Upper lobe of left lung (tissue), 6 donors: ENCODE data around the gene CAND2. TPM values are rescaled to one million over a fixed set of nuclear protein-coding genes. Genes with fewer than 3 reads are reported as not detected.

ENCODE experiments used
- ATAC-seq, 2 donors: fragments of 200-7000 bp; cut with Tn5 transposase; one replicate each; pipeline ENCODE4 v1.9.1; 2022; ENCODE audit warnings: mild to moderate bottlenecking in 2 of 2, moderate library complexity in 2 of 2; ENCODE audit not compliant: low FRiP score in 2 of 2
- DNase-seq, 2 donors: peaks; one replicate each; pipeline ENCODE4 v3.0.0-alpha.2; 2019 to 2020
- H3K27ac ChIP-seq, 4 donors: fragments of 200-600 bp; sonication (generic); one replicate each; pipeline ENCODE4 v1.5.1; 2016 to 2019
- H3K27me3 ChIP-seq, 4 donors: fragments of 200-600 bp; sonication (generic); one replicate each; pipeline ENCODE4 v1.5.1; 2017 to 2019
- H3K36me3 ChIP-seq, 4 donors: fragments of 200-600 bp; sonication (generic); one replicate each; pipeline ENCODE4 v1.5.1; 2016 to 2019
- H3K4me1 ChIP-seq, 4 donors: fragments of 200-600 bp; sonication (generic); one replicate each; pipeline ENCODE4 v1.5.1; 2018 to 2019
- H3K4me3 ChIP-seq, 4 donors: fragments of 200-600 bp; sonication (generic); one replicate each; pipeline ENCODE4 v1.5.1; 2017 to 2019; ENCODE audit warnings: mild to moderate bottlenecking in 2 of 4, moderate library complexity in 1 of 4
- H3K9me3 ChIP-seq, 4 donors: fragments of 200-600 bp; sonication (generic); one replicate each; pipeline ENCODE4 v1.5.1; 2018 to 2019
- CTCF ChIP-seq, 6 experiments: fragments of 450-650 bp in 4 of 6; fragments of 200-600 bp in 2 of 6; sonication (generic) in 2 of 6; IDR thresholded peaks; one replicate each; pipeline ENCODE4 v1.5.1; 2016 to 2019; ENCODE audit warnings: antibody characterized with exemption in 6 of 6
- EP300 ChIP-seq, 4 donors: sonication (generic); formaldehyde crosslinking; IDR thresholded peaks; one replicate each; pipeline ENCODE4 v1.5.1; 2017; ENCODE audit warnings: antibody characterized with exemption in 4 of 4, control low read depth in 2 of 4
- POLR2A ChIP-seq, 4 donors: fragments of 450-650 bp; IDR thresholded peaks; one replicate each; pipeline ENCODE4 v1.5.1; 2016 to 2017; ENCODE audit warnings: antibody characterized with exemption in 4 of 4, mild to moderate bottlenecking in 2 of 4
- POLR2AphosphoS5 ChIP-seq, 2 donors: sonication (generic); formaldehyde crosslinking; IDR thresholded peaks; one replicate each; pipeline ENCODE4 v1.5.1; 2017; ENCODE audit warnings: antibody characterized with exemption in 2 of 2
- WGBS, 2 donors: methylation state at CpG; one replicate each; pipeline ENCODE4 v1.1.5; 2017 to 2018; 5-methylcytosine and 5-hydroxymethylcytosine counted together
- total RNA-seq, 6 donors: library from RNA; depleted of rRNA in 4 of 6; stranded (reverse); fragments of >200 nt in 4 of 6; gene quantifications; one replicate each; pipeline versions ENCODE4 v1.1.0 to v1.2.1, GENCODE V29; 2016 to 2021
- donor health status: DM: no; HTN: no; CAD: no; lungs with moderate emphysema.
- donor health status: DM: no; HTN: yes; CAD: no; lungs with severe emphysema.

The CAND2 gene
- total RNA-seq, 6 donors from 2014 or later, result 2.3 to 7.3 (median 5.0) TPM

DNA sequence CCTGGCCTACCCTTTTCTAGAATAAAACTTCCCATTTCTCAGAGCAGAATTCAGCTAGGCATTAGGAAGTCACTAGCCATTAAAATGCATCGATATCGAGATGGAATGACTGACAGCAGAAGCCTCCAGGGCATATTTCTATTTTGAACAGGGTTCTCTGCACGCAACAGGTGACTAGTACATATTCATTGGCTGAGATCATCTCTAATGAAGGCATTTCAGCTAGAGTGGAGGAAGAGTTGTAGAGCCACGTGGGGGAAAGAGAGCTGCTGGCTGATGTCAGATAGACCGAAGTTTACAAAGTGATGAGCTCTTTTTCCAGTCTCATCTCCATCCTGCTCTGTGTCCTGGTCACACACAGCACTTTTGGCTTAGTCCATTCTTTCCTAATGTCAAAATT lies 44.9 kb upstream of the CAND2 start:
- H3K27ac ChIP-seq, result no peak overlapping the region
- H3K36me3 ChIP-seq, result no peaks in the 10 kb centered on the region
- H3K27me3 ChIP-seq, result no peaks in the 10 kb centered on the region
- no peaks in the 10 kb centered on the region for H3K9me3 ChIP-seq
- WGBS, 2 donors, result 87 to 95% methylated on average over 5 of the region's 5 CpGs
- H3K4me1 ChIP-seq, result peaks cover 0 to 7% (median 0%) of the 10 kb centered on the region in 4 donors
- TF ChIP-seq POLR2AphosphoS5 (IDR thresholded peaks at IDR 0.05) (no peak), POLR2A (IDR thresholded peaks at IDR 0.05) (no peak)
- H3K4me3 ChIP-seq, result no peak overlapping the region
- DNase-seq, result no peak
- no peak for ATAC-seq

- Histone ChIP-seq H3K27ac (no peak overlapping the region), H3K27me3 (no peaks in the 10 kb centered on the region), H3K4me1 (peaks cover 0 to 7% (median 0%) of the 10 kb centered on the region in 4 donors), H3K4me3 (no peak overlapping the region), H3K9me3 (no peaks in the 10 kb centered on the region), H3K36me3 (no peaks in the 10 kb centered on the region)
- DNase-seq (no peak), ATAC-seq (no peak)
- WGBS, 2 donors, result 62 to 65% methylated on average over 3 of the region's 3 CpGs
- TF ChIP-seq POLR2A (IDR thresholded peaks at IDR 0.05) (no peak), CTCF (IDR thresholded peaks at IDR 0.05) (no peak), POLR2AphosphoS5 (IDR thresholded peaks at IDR 0.05) (no peak), EP300 (IDR thresholded peaks at IDR 0.05) (no peak)
Measured at GRCh38 chr3:12752102-12752501, 44.4 kb upstream of the CAND2 start.

GRCh38 chr3:12752809-12753208 lies 43.7 kb upstream of the CAND2 start:
- WGBS, 2 donors, result 86 to 87% methylated on average over 2 of the region's 2 CpGs
- no peak for TF ChIP-seq CTCF (IDR thresholded peaks at IDR 0.05)
- TF ChIP-seq POLR2AphosphoS5 (IDR thresholded peaks at IDR 0.05), result no peak
- no peak for TF ChIP-seq POLR2A (IDR thresholded peaks at IDR 0.05)
- TF ChIP-seq EP300 (IDR thresholded peaks at IDR 0.05), result no peak
- Histone ChIP-seq H3K27ac (no peak overlapping the region), H3K36me3 (no peaks in the 10 kb centered on the region), H3K9me3 (no peaks in the 10 kb centered on the region), H3K27me3 (no peaks in the 10 kb centered on the region), H3K4me3 (no peak overlapping the region), H3K4me1 (peaks cover 0 to 9% (median under 1%) of the 10 kb centered on the region in 4 donors)
- ATAC-seq (no peak), DNase-seq (no peak)

DNA sequence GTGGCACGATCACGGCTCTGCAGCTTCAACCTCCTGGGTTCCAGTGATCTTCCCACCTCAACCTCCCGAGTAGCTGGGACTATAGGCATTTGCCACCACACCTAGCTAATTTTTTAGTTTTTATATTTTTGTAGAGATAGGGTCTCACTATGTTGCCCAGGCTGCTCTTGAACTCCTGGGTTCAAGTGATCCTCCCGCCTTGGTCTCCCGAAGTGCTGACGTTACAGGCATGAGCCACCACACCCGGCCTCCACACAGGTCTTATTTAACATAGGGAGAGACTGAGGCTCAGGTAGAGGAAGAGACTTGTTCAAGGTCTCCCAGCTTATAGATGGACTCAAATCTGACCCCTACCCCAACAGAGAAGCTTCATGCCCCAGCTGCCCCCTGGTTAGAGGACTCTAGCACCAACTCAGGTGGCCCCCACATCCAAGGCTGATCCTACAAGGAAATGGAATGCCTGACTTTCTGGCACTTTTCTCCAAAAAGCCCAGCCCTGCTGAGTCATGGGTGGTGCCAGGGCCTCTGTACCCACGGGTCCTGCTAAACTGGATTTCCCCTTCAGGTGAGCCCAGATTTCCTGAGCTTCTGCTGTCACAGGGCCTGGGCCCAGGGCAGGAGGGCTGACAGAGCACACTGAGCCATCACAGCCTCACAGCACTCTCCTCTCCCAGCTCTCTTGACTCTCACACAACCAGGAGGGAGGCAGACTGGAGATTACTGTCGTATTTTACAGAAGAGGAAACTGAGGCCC lies 43.0 kb upstream of the CAND2 start:
- 85 to 90% methylated on average over 9 of the region's 9 CpGs for WGBS, 2 donors
- ATAC-seq (no peak), DNase-seq (no peak)
- peaks cover 3 to 15% (median 7%) of the 10 kb centered on the region in 4 donors for H3K4me1 ChIP-seq
- no peak overlapping the region for H3K4me3 ChIP-seq
- TF ChIP-seq EP300 (IDR thresholded peaks at IDR 0.05) (no peak), POLR2A (IDR thresholded peaks at IDR 0.05) (no peak), POLR2AphosphoS5 (IDR thresholded peaks at IDR 0.05) (no peak), CTCF (IDR thresholded peaks at IDR 0.05) (no peak)
- no peaks in the 10 kb centered on the region for H3K27me3 ChIP-seq
- H3K9me3 ChIP-seq, result no peaks in the 10 kb centered on the region
- H3K27ac ChIP-seq, result no peak overlapping the region
- H3K36me3 ChIP-seq, result no peaks in the 10 kb centered on the region

DNA sequence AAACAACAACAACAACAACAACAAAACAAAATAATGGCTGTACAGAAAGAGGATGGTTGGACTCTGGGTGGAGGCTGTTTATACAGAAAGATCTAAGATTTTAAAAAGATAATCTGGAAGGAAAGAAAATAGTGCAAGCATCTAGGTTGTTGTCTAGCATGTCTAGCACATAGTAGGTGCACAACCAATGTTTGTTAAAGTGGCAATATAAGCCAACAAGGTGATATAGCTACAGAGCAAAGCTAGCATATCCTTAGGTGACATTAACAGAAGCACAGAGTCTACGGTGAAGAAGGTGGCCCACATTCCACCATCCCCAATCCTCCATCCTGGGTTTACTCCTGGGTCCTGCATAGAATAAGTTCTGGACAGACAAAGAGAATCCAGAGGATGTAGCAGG lies 42.2 kb upstream of the CAND2 start:
- no peak overlapping the region for H3K4me3 ChIP-seq
- H3K4me1 ChIP-seq, result peaks cover 9 to 19% (median 13%) of the 10 kb centered on the region in 4 donors
- TF ChIP-seq CTCF (IDR thresholded peaks at IDR 0.05) (no peak), POLR2AphosphoS5 (IDR thresholded peaks at IDR 0.05) (no peak), POLR2A (IDR thresholded peaks at IDR 0.05) (no peak), EP300 (IDR thresholded peaks at IDR 0.05) (no peak)
- 94% methylated on average over 1 of the region's 1 CpG for WGBS, 2 donors
- H3K27ac ChIP-seq, result no peak overlapping the region
- no peaks in the 10 kb centered on the region for H3K27me3 ChIP-seq
- no peaks in the 10 kb centered on the region for H3K36me3 ChIP-seq
- no peaks in the 10 kb centered on the region for H3K9me3 ChIP-seq
- ATAC-seq (no peak), DNase-seq (no peak)
